Tibial nerve (tissue), 3 donors: ENCODE measurements around the gene ATP1A1.

Source experiments
- CTCF ChIP-seq, 5 experiments: fragments of 200-600 bp in 3 of 5; fragments of 450-650 bp in 2 of 5; sonication (generic) in 3 of 5; IDR thresholded peaks; one replicate each; pipeline ENCODE4 v1.5.1; 2016 to 2019; ENCODE audit warnings: antibody characterized with exemption in 5 of 5, mild to moderate bottlenecking in 3 of 5, moderate library complexity in 2 of 5
- POLR2A ChIP-seq, 2 donors: fragments of 450-650 bp; IDR thresholded peaks; one replicate each; pipeline ENCODE4 v1.6.1; 2017; ENCODE audit warnings: antibody characterized with exemption in 2 of 2, mild to moderate bottlenecking in 2 of 2, moderate library complexity in 2 of 2

- TF ChIP-seq POLR2A (IDR thresholded peaks at IDR 0.05) (no peak), CTCF (IDR thresholded peaks at IDR 0.05) (no peak)
Observed at GRCh38 chr1:116420417-116421200, 47.6 kb downstream of the ATP1A1 start.
